ENCODE data around the gene FURIN. TPM values are rescaled to one million over a fixed set of nuclear protein-coding genes. Genes with fewer than 3 reads are reported as not detected.

Gene FURIN
- polyA plus RNA-seq, 1 of the 3 experiments (the other 2 are of a cell fraction): 40.8 TPM

- DNase-seq: no peak
- no peaks in the 10 kb centered on the region for H3K36me3 ChIP-seq (replicated peaks in 1 of 2; ENCODE audit: control insufficient read depth in 1 of 2, insufficient read depth in 2 of 2, low read length in 1 of 2)
- H3K27me3 ChIP-seq (ENCODE audit: insufficient read depth): no peaks in the 10 kb centered on the region
- WGBS (ENCODE audit: low lambda C conversion rate): 75% methylated on average over 6 of the region's 12 CpGs
- H3K4me2 ChIP-seq: no peak overlapping the region
- no peak overlapping the region for H3K27ac ChIP-seq (ENCODE audit: low read depth in 2 of 2, low read length in 1 of 2)
- ChIA-PET POLR2A (no interaction called here), CTCF (interaction anchor here (0.6 to 0.9 kb wide), 2 partner anchors 26 to 243 kb away, joined by 3 to 4 read pairs; no protein-coding TSS in a partner anchor)
- no peaks in the 10 kb centered on the region for H3K9me3 ChIP-seq
- no peak overlapping the region for H3K9ac ChIP-seq
- no peak overlapping the region for H3K4me3 ChIP-seq (ENCODE audit: low read depth in 2 of 2, low read length in 1 of 2)
- H3K79me2 ChIP-seq (ENCODE audit: insufficient read depth): no peaks in the 10 kb centered on the region
- no peaks in the 10 kb centered on the region for H3F3A ChIP-seq (replicated peaks; ENCODE audit: insufficient read depth)
- TF ChIP-seq EP300 (IDR thresholded peaks at IDR 0.05; ENCODE audit: borderline replicate concordance in 1 of 2, low read depth in 1 of 2, low read length in 1 of 2) (no peak), JUND (IDR thresholded peaks at IDR 0.05) (no peak), GABPA (IDR thresholded peaks at IDR 0.05; ENCODE audit: low read depth) (no peak), SIN3A (IDR thresholded peaks at IDR 0.05; ENCODE audit: borderline replicate concordance, low read depth, low read length) (no peak), YY1 (IDR thresholded peaks at IDR 0.05; ENCODE audit: low read depth) (no peak), FOXJ3 (CRISPR knock-in tag; IDR thresholded peaks at IDR 0.05) (no peak), GATA2 (CRISPR knock-in tag; IDR thresholded peaks at IDR 0.05) (no peak), MXI1 (IDR thresholded peaks at IDR 0.05; ENCODE audit: low read depth, low read length) (no peak), MAX (IDR thresholded peaks at IDR 0.05; ENCODE audit: low read depth) (no peak), MEF2A (IDR thresholded peaks at IDR 0.05; ENCODE audit: borderline replicate concordance, low read depth) (no peak), REST (IDR thresholded peaks at IDR 0.05; ENCODE audit: low read depth, low read length) (no peak), TEAD4 (IDR thresholded peaks at IDR 0.05; ENCODE audit: borderline replicate concordance, insufficient read depth) (no peak), USF1 (IDR thresholded peaks at IDR 0.05; ENCODE audit: borderline replicate concordance, low read depth) (no peak), IRF3 (IDR thresholded peaks at IDR 0.05; ENCODE audit: low read depth, low read length) (no peak), CHD2 (IDR thresholded peaks at IDR 0.05; ENCODE audit: low read length, partially characterized antibody) (no peak), RFX5 (IDR thresholded peaks at IDR 0.05; ENCODE audit: low read length) (no peak)
- H3K9me2 ChIP-seq: no peaks in the 10 kb centered on the region
- peaks cover 0 to 8% of the 10 kb centered on the region in 2 experiments; a peak in 1 of 4 replicates for H3K4me1 ChIP-seq (ENCODE audit: control insufficient read depth in 1 of 2, insufficient read depth in 2 of 2, low read depth in 1 of 2, low read length in 1 of 2)
- H4K20me1 ChIP-seq (ENCODE audit: insufficient read depth): no peaks in the 10 kb centered on the region
- H2AFZ ChIP-seq (ENCODE audit: low read depth): no peak overlapping the region
These were observed 22.5 kb downstream of the FURIN start for GRCh38 chr15:90890839-90891238.
